ENCODE data around the gene RXRB.

RXRB gene

DNA sequence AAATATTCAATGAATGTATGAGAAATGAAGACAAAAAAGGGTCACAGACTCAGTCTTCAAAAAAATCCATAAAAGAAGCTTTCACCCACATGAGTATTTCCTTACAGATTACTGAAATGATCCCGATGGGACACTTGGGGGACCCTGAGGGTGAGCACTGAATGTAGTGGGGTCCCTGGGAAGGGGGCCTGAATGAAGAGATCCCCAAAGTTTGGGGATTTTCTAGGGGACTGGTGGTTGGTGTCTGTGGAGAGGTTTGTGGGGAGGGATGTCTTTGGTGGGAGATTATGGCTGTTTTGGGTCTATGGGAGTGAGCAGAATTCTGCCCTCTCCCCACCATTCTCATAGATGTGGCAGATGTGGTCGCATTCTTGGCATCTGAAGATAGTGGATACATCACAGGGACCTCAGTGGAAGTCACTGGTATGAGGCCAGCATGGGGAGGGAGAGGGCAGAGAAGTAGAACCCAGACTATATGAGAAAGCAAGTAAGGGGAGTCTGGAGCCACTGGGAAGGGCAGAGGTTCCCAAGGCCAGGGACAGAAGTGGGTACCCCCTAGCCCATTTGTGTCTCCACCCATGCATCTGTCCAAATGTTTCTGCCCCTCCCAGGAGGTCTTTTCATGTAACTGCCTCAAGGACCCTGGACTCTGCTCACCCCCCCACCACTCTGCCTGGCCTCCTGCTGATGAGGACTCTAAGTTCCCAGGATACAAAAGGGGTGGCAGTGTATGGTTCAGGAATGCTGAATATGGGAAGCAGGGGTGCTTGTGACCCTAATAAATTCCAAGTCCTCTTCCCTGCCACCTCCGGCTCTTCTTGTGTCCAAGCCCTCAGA is 5.8 kb upstream of the RXRB start:
- Histone ChIP-seq H3K36me3 (ENCODE audit: insufficient read depth, insufficient read length, low read length) (peaks cover 45% of the 10 kb centered on the region), H3K4me3 (ENCODE audit: insufficient read length, low read depth) (no peak overlapping the region), H3K4me1 (ENCODE audit: insufficient read depth, insufficient read length) (peaks cover 6% of the 10 kb centered on the region), H3K9me3 (ENCODE audit: insufficient read depth, low read length) (no peaks in the 10 kb centered on the region), H3K27me3 (ENCODE audit: insufficient read depth, insufficient read length) (peaks cover 26% of the 10 kb centered on the region), H3K9ac (ENCODE audit: insufficient read length, low read depth) (no peak overlapping the region)
- TF ChIP-seq YY1 (IDR thresholded peaks at IDR 0.05; ENCODE audit: insufficient read depth, insufficient read length): no peak
- TF ChIP-seq SUZ12 (IDR thresholded peaks at IDR 0.05; ENCODE audit: extremely low read depth, insufficient read depth, insufficient read length): no peak
- TF ChIP-seq ZNF274 (IDR thresholded peaks at IDR 0.05; ENCODE audit: low read depth, low read length): no peak
- DNase-seq (ENCODE audit: low read depth, low spot score): no peak

DNA sequence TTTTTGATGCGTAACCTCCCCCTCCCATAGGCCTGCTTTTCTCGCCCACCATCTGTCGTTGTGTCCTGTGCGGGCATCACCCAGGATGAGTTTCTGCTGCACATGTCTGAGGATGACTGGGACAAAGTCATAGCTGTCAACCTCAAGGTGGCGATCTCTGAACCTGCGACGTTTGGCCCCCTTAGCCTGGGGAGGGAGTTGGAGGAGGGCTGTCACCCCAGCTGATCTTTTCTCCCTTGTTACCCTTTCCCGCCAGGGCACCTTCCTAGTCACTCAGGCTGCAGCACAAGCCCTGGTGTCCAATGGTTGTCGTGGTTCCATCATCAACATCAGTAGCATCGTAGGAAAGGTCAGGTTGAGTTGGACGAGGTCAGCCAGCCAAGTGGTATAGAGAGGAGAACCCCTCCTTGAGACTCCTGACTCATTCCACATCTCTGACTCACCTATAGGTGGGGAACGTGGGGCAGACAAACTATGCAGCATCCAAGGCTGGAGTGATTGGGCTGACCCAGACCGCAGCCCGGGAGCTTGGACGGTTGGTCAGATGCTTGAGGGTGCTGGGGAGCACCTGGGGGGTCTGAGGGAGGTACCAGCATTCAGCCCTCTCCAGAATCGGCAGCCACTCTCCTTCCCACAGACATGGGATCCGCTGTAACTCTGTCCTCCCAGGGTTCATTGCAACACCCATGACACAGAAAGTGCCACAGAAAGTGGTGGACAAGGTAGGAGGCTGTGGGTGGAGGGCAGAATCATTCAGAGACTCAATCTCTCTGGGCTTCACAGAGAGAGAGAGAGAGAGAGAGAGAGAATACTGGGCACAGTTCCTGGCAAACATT is 4.9 kb upstream of the RXRB start:
- Histone ChIP-seq H3K27me3 (ENCODE audit: insufficient read depth, insufficient read length) (peaks cover 26% of the 10 kb centered on the region), H3K4me1 (ENCODE audit: insufficient read depth, insufficient read length) (peaks cover 6% of the 10 kb centered on the region), H3K4me3 (ENCODE audit: insufficient read length, low read depth) (peak overlapping the region; percentile 74), H3K9me3 (ENCODE audit: insufficient read depth, low read length) (no peaks in the 10 kb centered on the region), H3K9ac (ENCODE audit: insufficient read length, low read depth) (peak overlapping the region; percentile 87), H3K36me3 (ENCODE audit: insufficient read depth, insufficient read length, low read length) (peaks cover 43% of the 10 kb centered on the region)
- no peak for DNase-seq (ENCODE audit: low read depth, low spot score)
- no peak for TF ChIP-seq ZNF274 (IDR thresholded peaks at IDR 0.05; ENCODE audit: low read depth, low read length)
- no peak for TF ChIP-seq YY1 (IDR thresholded peaks at IDR 0.05; ENCODE audit: insufficient read depth, insufficient read length)
- TF ChIP-seq SUZ12 (IDR thresholded peaks at IDR 0.05; ENCODE audit: extremely low read depth, insufficient read depth, insufficient read length): no peak

DNA sequence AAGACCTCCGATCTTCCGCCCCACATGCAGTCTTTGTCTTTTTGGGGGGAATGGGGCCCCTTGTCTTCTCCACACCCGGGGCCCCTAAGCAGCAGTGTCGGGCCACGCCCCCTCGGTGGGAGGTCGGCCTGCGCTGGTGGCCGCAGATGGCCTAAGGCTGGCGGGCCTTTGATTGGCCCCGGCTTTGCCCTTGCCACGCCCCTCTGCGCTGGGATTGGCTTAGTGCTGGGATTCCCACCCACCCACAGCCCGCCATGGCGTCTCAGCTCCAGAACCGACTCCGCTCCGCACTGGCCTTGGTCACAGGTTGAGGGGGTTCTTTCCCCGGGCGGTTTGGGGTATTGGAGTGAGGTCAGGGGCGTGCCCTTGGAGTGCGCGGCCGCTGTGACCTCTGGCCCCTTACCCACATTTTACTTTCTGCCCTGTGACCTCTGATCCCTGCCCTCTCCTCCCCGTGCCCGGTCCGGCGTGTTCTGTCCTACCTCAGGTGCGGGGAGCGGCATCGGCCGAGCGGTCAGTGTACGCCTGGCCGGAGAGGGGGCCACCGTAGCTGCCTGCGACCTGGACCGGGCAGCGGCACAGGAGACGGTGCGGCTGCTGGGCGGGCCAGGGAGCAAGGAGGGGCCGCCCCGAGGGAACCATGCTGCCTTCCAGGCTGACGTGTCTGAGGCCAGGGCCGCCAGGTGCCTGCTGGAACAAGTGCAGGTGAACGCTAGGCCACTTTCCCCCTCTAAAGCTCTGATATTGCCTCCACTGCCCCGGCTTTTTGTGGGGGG is 4.1 kb upstream of the RXRB start, which contains the start of gene HSD17B8:
HSD17B8 (plus strand) TSS at position 241 of the 776 bp plus-strand sequence; CDS start at position 255, 14 bp downstream.
- Histone ChIP-seq H3K4me3 (ENCODE audit: insufficient read length, low read depth) (peak within 1 kb of the TSS; percentile 74), H3K36me3 (ENCODE audit: insufficient read depth, insufficient read length, low read length) (peaks cover 35% of the 10 kb centered on the region), H3K4me1 (ENCODE audit: insufficient read depth, insufficient read length) (peaks cover 6% of the 10 kb centered on the region), H3K27me3 (ENCODE audit: insufficient read depth, insufficient read length) (peaks cover 21% of the 10 kb centered on the region), H3K9me3 (ENCODE audit: insufficient read depth, low read length) (no peaks in the 10 kb centered on the region), H3K9ac (ENCODE audit: insufficient read length, low read depth) (peak within 1 kb of the TSS; percentile 87)
- peak; percentile 78 for DNase-seq (ENCODE audit: low read depth, low spot score)
- TF ChIP-seq SUZ12 (IDR thresholded peaks at IDR 0.05; ENCODE audit: extremely low read depth, insufficient read depth, insufficient read length) (no peak), ZNF274 (IDR thresholded peaks at IDR 0.05; ENCODE audit: low read depth, low read length) (no peak)

DNA sequence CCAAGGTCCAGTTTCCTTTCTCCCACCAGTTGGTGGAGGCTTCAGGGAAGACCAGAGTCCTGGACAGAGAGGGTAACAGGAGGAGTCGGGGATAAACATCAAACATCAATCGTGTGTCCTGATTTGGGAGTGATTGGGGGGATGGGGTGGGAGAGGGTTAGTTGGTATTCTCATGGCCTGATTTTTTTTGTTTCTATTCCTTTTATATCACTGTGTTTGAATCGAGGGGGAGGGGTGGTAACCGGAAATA is 3.6 kb upstream of the RXRB start:
- H3K4me3 ChIP-seq (ENCODE audit: insufficient read length, low read depth): no peak overlapping the region
- TF ChIP-seq ZNF274 (IDR thresholded peaks at IDR 0.05; ENCODE audit: low read depth, low read length) (no peak), SUZ12 (IDR thresholded peaks at IDR 0.05; ENCODE audit: extremely low read depth, insufficient read depth, insufficient read length) (no peak), YY1 (IDR thresholded peaks at IDR 0.05; ENCODE audit: insufficient read depth, insufficient read length) (no peak)
- H3K9ac ChIP-seq (ENCODE audit: insufficient read length, low read depth): no peak overlapping the region
- H3K36me3 ChIP-seq (ENCODE audit: insufficient read depth, insufficient read length, low read length): peaks cover 31% of the 10 kb centered on the region
- peaks cover 18% of the 10 kb centered on the region for H3K27me3 ChIP-seq (ENCODE audit: insufficient read depth, insufficient read length)
- H3K9me3 ChIP-seq (ENCODE audit: insufficient read depth, low read length): no peaks in the 10 kb centered on the region
- H3K4me1 ChIP-seq (ENCODE audit: insufficient read depth, insufficient read length): peaks cover 6% of the 10 kb centered on the region
- no peak for DNase-seq (ENCODE audit: low read depth, low spot score)

DNA sequence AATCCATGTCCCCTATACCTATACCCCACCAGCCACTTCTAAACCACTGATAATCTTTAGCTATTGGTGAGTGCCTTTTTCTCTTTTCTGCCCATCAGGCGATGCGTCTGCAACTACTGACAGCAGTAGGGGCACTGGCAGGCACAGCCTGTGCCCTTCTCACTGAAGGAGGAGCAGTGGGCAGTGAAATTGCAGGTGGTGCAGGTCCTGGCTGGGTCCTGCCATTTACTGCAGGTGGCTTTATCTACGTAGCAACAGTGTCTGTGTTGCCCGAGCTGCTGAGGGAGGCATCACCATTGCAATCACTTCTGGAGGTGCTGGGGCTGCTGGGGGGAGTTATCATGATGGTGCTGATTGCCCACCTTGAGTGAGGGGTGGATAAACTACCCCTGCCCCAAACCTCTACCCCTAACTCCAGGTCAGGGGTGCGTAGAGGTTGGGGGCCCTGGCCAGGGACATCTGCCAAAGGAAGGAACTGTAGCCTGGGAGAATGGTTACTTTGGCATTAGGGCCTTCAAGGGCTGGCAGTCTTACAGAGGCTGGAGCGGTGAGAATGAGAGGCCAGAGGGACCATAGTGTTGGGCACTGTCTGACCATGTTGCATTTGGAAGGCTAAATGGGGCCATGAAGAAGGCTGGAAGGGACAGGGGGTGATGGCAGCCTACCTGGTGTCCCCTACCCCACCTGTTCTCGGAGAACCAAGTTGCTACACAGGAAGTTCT is 3.1 kb upstream of the RXRB start:
- Histone ChIP-seq H3K4me1 (ENCODE audit: insufficient read depth, insufficient read length) (peaks cover 6% of the 10 kb centered on the region), H3K27me3 (ENCODE audit: insufficient read depth, insufficient read length) (peaks cover 18% of the 10 kb centered on the region), H3K36me3 (ENCODE audit: insufficient read depth, insufficient read length, low read length) (peaks cover 31% of the 10 kb centered on the region), H3K4me3 (ENCODE audit: insufficient read length, low read depth) (no peak overlapping the region), H3K9ac (ENCODE audit: insufficient read length, low read depth) (no peak overlapping the region), H3K9me3 (ENCODE audit: insufficient read depth, low read length) (no peaks in the 10 kb centered on the region)
- TF ChIP-seq YY1 (IDR thresholded peaks at IDR 0.05; ENCODE audit: insufficient read depth, insufficient read length) (no peak), SUZ12 (IDR thresholded peaks at IDR 0.05; ENCODE audit: extremely low read depth, insufficient read depth, insufficient read length) (no peak), ZNF274 (IDR thresholded peaks at IDR 0.05; ENCODE audit: low read depth, low read length) (no peak)
- DNase-seq (ENCODE audit: low read depth, low spot score): no peak

DNA sequence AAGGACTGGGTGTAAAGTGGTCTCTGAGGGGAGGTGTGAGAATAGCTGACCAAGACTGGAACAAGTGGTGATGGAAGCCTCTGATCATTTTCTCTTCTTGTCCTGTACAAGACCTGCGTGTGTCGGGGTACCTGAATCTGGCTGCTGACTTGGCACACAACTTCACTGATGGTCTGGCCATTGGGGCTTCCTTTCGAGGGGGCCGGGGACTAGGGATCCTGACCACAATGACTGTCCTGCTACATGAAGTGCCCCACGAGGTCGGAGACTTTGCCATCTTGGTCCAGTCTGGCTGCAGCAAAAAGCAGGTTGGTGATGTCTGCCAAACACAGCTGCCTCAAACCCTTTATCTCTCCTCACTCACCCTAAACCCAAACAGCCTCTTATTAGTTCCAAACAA is 2.3 kb upstream of the RXRB start:
- H3K9me3 ChIP-seq (ENCODE audit: insufficient read depth, low read length): no peaks in the 10 kb centered on the region
- peaks cover 31% of the 10 kb centered on the region for H3K36me3 ChIP-seq (ENCODE audit: insufficient read depth, insufficient read length, low read length)
- H3K4me1 ChIP-seq (ENCODE audit: insufficient read depth, insufficient read length): peaks cover 6% of the 10 kb centered on the region
- no peak for TF ChIP-seq ZNF274 (IDR thresholded peaks at IDR 0.05; ENCODE audit: low read depth, low read length)
- no peak for DNase-seq (ENCODE audit: low read depth, low spot score)
- H3K9ac ChIP-seq (ENCODE audit: insufficient read length, low read depth): no peak overlapping the region
- no peak overlapping the region for H3K4me3 ChIP-seq (ENCODE audit: insufficient read length, low read depth)
- peaks cover 17% of the 10 kb centered on the region for H3K27me3 ChIP-seq (ENCODE audit: insufficient read depth, insufficient read length)

Measured in NT2/D1 (cell line).